ENCODE results near the gene ZFAND2A. TPM values are rescaled to one million over a fixed set of nuclear protein-coding genes. Genes with fewer than 3 reads are reported as not detected.

The ZFAND2A gene
- total and polyA plus RNA-seq, 2 of the 8 experiments (the other 6 are each of a cell fraction or from before 2014, with no cell fraction given), result 16.6 to 20.3 TPM

DNA sequence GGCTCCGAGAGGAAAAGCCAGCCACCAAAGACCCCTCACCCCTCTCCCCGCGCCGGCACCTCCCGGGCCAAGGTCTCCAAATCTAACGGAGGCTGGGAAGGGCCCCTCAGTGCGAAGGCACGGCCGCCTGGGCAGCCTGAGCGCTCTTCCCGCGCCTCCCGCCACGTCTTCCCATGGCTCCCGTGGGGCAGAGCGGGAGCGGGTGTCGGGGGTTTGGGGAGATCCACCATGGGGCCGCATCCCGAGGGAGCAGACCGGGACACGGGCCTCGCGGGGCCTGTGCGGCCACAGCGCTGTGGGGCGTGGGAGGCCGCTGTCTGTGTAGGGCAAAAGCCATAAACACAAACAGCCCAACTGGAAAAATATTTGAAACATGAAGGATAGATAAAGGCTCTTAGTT, 49.6 kb downstream of the ZFAND2A start:
- H3K27ac ChIP-seq (ENCODE audit: low read depth, low read length), result no peak overlapping the region
- peaks cover 13% of the 10 kb centered on the region for H3K79me1 ChIP-seq (ENCODE audit: low read depth, low read length)
- peaks cover 0 to 6% of the 10 kb centered on the region in 2 experiments; a peak in 1 of 4 replicates for H3K79me2 ChIP-seq (ENCODE audit: control insufficient read depth in 1 of 2, insufficient read depth in 2 of 2, low read length in 2 of 2)
- H3K9me3 ChIP-seq (ENCODE audit: insufficient read depth in 2 of 2, low read depth in 1 of 2, low read length in 1 of 2), result no peaks in the 10 kb centered on the region
- WGBS, 2 experiments (ENCODE audit: extremely low coverage in 1 of 2, insufficient coverage in 1 of 2, insufficient read length in 1 of 2, insufficient replicate concordance in 2 of 2, low coverage in 1 of 2, low lambda C conversion rate in 2 of 2, missing lambda C conversion rate in 1 of 2), result 93% methylated on average over 28 of the region's 28 CpGs; no CpG with 5 or more reads in 1 of the 2 experiments
- H2BK5ac ChIP-seq (ENCODE audit: low read depth, low read length), result no peak overlapping the region
- FAIRE-seq (no peak), DNase-seq (ENCODE audit: low read depth in 1 of 2, low spot score in 2 of 2) (no peak)
- H3K23ac ChIP-seq (ENCODE audit: insufficient read length), result no peak overlapping the region
- ChIA-PET CTCF (ENCODE audit: partially characterized antibody) (interaction anchor here (0.9 to 2.7 kb wide), 2 partner anchors 9 to 13 kb away, joined by 3 to 11 read pairs; no protein-coding TSS in a partner anchor), POLR2A (ENCODE audit: partially characterized antibody) (no interaction called here)
- H2AFZ ChIP-seq (ENCODE audit: low read length), result no peak overlapping the region
- H3K14ac ChIP-seq (ENCODE audit: insufficient read length), result no peak overlapping the region
- H2BK120ac ChIP-seq (replicated peaks; ENCODE audit: low read depth, low read length), result no peak overlapping the region
- H3K18ac ChIP-seq (ENCODE audit: extremely low read depth, low read length), result no peak overlapping the region
- no peaks in the 10 kb centered on the region for H3K4me1 ChIP-seq (replicated peaks in 1 of 4; ENCODE audit: control insufficient read depth in 3 of 4, insufficient read depth in 4 of 4, low read length in 3 of 4)
- H4K8ac ChIP-seq (ENCODE audit: extremely low read depth, insufficient read depth, low read length), result no peak overlapping the region; the same call in 1 of the 2 replicates
- no peak overlapping the region for H2AK5ac ChIP-seq (ENCODE audit: low read depth, low read length)
- no peaks in the 10 kb centered on the region for H3K23me2 ChIP-seq (ENCODE audit: low read depth, low read length)
- H2BK12ac ChIP-seq (ENCODE audit: low read depth, low read length), result no peak overlapping the region
- peaks cover 0 to 12% of the 10 kb centered on the region in 2 experiments for H4K20me1 ChIP-seq (replicated peaks in 1 of 2; ENCODE audit: control insufficient read depth in 1 of 2, insufficient read depth in 2 of 2, low read length in 2 of 2)
- no peak overlapping the region for H3K4ac ChIP-seq (replicated peaks; ENCODE audit: insufficient read length, low read depth, low read length)
- no peak overlapping the region for H4K5ac ChIP-seq (ENCODE audit: insufficient read length, low read depth, low read length)
- H3K56ac ChIP-seq (replicated peaks; ENCODE audit: insufficient read length, low read depth, low read length), result no peak overlapping the region
- no peak overlapping the region for H4K91ac ChIP-seq (replicated peaks; ENCODE audit: insufficient read length, low read length)
- H3K9ac ChIP-seq (replicated peaks in 1 of 4; ENCODE audit: extremely low read depth in 1 of 4, low read depth in 3 of 4, low read length in 3 of 4), result no peak overlapping the region
- no peaks in the 10 kb centered on the region for H3K36me3 ChIP-seq (ENCODE audit: control insufficient read depth in 2 of 4, insufficient read depth in 4 of 4, low read length in 3 of 4)
- no peak overlapping the region for H3K4me3 ChIP-seq (ENCODE audit: extremely low read depth in 1 of 4, insufficient read depth in 2 of 4, low read depth in 3 of 4, low read length in 4 of 4)
- H2BK20ac ChIP-seq (ENCODE audit: low read length), result no peak overlapping the region
- H3K27me3 ChIP-seq (replicated peaks in 1 of 4; ENCODE audit: control insufficient read depth in 3 of 4, extremely low read depth in 1 of 4, insufficient read depth in 3 of 4, low read length in 3 of 4), result no peaks in the 10 kb centered on the region
- no peak overlapping the region for H2BK15ac ChIP-seq (ENCODE audit: low read length)
- no peak overlapping the region for H3K4me2 ChIP-seq (ENCODE audit: insufficient read depth in 1 of 2, low read depth in 2 of 2, low read length in 2 of 2)
- TF ChIP-seq TCF12 (IDR thresholded peaks at IDR 0.05; ENCODE audit: low read depth, low read length), result no peak
- no peak for TF ChIP-seq SIN3A (conservative IDR thresholded peaks at IDR 0.05 in 1 of 2, IDR thresholded peaks at IDR 0.05 in 1 of 2; ENCODE audit: low read depth in 1 of 2, low read length in 2 of 2)
- TF ChIP-seq MAFK (IDR thresholded peaks at IDR 0.05; ENCODE audit: low read depth, low read length), result no peak
- no peak for TF ChIP-seq SIRT6 (IDR thresholded peaks at IDR 0.05; ENCODE audit: low read length)
- TF ChIP-seq CHD2 (IDR thresholded peaks at IDR 0.05; ENCODE audit: low read length), result no peak
- TF ChIP-seq HDAC6 (IDR thresholded peaks at IDR 0.05; ENCODE audit: low read depth, low read length), result no peak
- TF ChIP-seq BACH1 (IDR thresholded peaks at IDR 0.05; ENCODE audit: low read length), result no peak
- no peak for TF ChIP-seq EZH2 (IDR thresholded peaks at IDR 0.05; ENCODE audit: low read depth, low read length, severe bottlenecking)
- TF ChIP-seq TBP (IDR thresholded peaks at IDR 0.05; ENCODE audit: low read depth, low read length), result no peak
- no peak for TF ChIP-seq CREB1 (IDR thresholded peaks at IDR 0.05)
- TF ChIP-seq, protein P1, sequence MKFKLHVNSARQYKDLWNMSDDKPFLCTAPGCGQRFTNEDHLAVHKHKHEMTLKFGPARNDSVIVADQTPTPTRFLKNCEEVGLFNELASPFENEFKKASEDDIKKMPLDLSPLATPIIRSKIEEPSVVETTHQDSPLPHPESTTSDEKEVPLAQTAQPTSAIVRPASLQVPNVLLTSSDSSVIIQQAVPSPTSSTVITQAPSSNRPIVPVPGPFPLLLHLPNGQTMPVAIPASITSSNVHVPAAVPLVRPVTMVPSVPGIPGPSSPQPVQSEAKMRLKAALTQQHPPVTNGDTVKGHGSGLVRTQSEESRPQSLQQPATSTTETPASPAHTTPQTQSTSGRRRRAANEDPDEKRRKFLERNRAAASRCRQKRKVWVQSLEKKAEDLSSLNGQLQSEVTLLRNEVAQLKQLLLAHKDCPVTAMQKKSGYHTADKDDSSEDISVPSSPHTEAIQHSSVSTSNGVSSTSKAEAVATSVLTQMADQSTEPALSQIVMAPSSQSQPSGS (IDR thresholded peaks at IDR 0.05; ENCODE audit: low read length), result no peak
- no peak for TF ChIP-seq SRF (IDR thresholded peaks at IDR 0.05; ENCODE audit: low read depth, low read length)
- TF ChIP-seq SIX5 (IDR thresholded peaks at IDR 0.05; ENCODE audit: low read depth, low read length), result no peak
- TF ChIP-seq POLR2A (IDR thresholded peaks at IDR 0.05; ENCODE audit: control extremely low read depth in 1 of 2, low read depth in 2 of 2, low read length in 2 of 2), result no peak
- TF ChIP-seq CEBPB (IDR thresholded peaks at IDR 0.05; ENCODE audit: low read depth, low read length), result no peak
